GM12878 (cell line): ENCODE data around the gene KIAA1671.

Source experiments
- BRCA1 ChIP-seq: IDR thresholded peaks from 2 replicates; pipeline ENCODE4 v1.6.1; 2011; ENCODE audit warnings: low read depth, low read length, improper control_type of control experiment
- CBFB ChIP-seq: IDR thresholded peaks from 2 replicates; pipeline ENCODE4 v1.6.1; 2016; ENCODE audit warnings: antibody characterized with exemption, low read depth
- CHD4 ChIP-seq: fragments of 200-600 bp; sonication (generic); IDR thresholded peaks from 2 replicates; pipeline ENCODE4 v1.6.1; 2016; ENCODE audit warnings: mild to moderate bottlenecking
- EZH2 ChIP-seq: IDR thresholded peaks from 2 replicates; pipeline ENCODE4 v1.6.1; 2012; ENCODE audit warnings: low read depth, mild to moderate bottlenecking, control low read depth, inconsistent platforms, low read length, borderline replicate concordance; ENCODE audit not compliant: control insufficient read depth
- HDAC6 ChIP-seq: fragments of 200-600 bp; sonication (generic); IDR thresholded peaks from one replicate; pipeline ENCODE4 v1.8.0; 2017; ENCODE audit warnings: antibody characterized with exemption; ENCODE audit not compliant: unreplicated experiment
- NFYA ChIP-seq: IDR thresholded peaks from 2 replicates; pipeline ENCODE4 v1.6.1; 2011; ENCODE audit warnings: low read depth, mild to moderate bottlenecking, low read length, improper control_type of control experiment, borderline replicate concordance
- POLR2AphosphoS5 ChIP-seq: IDR thresholded peaks from 2 replicates; pipeline ENCODE4 v1.6.1; 2011; ENCODE audit warnings: mild to moderate bottlenecking, low read length, inconsistent platforms
- RFX5 ChIP-seq: IDR thresholded peaks from 2 replicates; pipeline ENCODE4 v1.6.1; 2011; ENCODE audit warnings: low read depth, low read length, improper control_type of control experiment
- SPI1 ChIP-seq: IDR thresholded peaks from 2 replicates; pipeline ENCODE4 v1.6.1; 2011; ENCODE audit warnings: low read depth, mild to moderate bottlenecking, low read length, moderate library complexity, borderline replicate concordance; ENCODE audit not compliant: insufficient read depth
- ZSCAN29 ChIP-seq: fragments of 450-650 bp; IDR thresholded peaks from 2 replicates; pipeline ENCODE4 v1.6.1; 2017; ENCODE audit warnings: mild to moderate bottlenecking, moderate library complexity
- TF ChIP-seq, protein P1 (sequence below), 3 experiments: IDR thresholded peaks in 2 of 3; conservative IDR thresholded peaks in 1 of 3; 2 replicates each; pipeline ENCODE4 v1.5.1; 2011; ENCODE audit warnings: low read depth in 3 of 3, low read length in 3 of 3, mild to moderate bottlenecking in 3 of 3, control low read depth in 2 of 3, moderate library complexity in 2 of 3, inconsistent platforms in 1 of 3, mixed read lengths in 1 of 3; ENCODE audit not compliant: control insufficient read depth in 2 of 3, insufficient read depth in 1 of 3; ENCODE audit errors: extremely low read depth in 1 of 3

DNA sequence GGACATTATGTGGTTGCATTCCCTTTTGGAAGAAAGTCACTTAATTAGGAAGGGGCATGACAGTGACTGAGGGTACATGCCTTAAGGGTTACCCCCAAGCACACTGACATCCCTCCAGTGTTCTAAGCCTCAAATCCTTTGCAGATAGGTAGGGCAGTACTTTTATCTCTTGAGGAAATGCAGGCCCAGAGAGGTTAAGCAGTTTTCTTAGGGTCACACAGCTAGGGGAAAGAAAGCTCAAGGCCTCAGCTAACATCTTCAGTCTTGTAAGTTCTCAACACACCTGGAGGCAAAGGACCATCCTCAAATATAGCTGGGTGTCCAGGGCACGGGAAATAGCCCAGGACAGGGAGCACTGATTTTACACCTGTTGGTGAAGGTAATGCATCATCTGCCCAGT lies 31.6 kb downstream of the KIAA1671 start:
- TF ChIP-seq RFX5 (no peak), NFYA (no peak), POLR2AphosphoS5 (no peak), BRCA1 (no peak), EZH2 (no peak), HDAC6 (no peak), CBFB (no peak), ZSCAN29 (no peak), SPI1 (no peak), CHD4 (no peak)
- TF ChIP-seq, protein P1, sequence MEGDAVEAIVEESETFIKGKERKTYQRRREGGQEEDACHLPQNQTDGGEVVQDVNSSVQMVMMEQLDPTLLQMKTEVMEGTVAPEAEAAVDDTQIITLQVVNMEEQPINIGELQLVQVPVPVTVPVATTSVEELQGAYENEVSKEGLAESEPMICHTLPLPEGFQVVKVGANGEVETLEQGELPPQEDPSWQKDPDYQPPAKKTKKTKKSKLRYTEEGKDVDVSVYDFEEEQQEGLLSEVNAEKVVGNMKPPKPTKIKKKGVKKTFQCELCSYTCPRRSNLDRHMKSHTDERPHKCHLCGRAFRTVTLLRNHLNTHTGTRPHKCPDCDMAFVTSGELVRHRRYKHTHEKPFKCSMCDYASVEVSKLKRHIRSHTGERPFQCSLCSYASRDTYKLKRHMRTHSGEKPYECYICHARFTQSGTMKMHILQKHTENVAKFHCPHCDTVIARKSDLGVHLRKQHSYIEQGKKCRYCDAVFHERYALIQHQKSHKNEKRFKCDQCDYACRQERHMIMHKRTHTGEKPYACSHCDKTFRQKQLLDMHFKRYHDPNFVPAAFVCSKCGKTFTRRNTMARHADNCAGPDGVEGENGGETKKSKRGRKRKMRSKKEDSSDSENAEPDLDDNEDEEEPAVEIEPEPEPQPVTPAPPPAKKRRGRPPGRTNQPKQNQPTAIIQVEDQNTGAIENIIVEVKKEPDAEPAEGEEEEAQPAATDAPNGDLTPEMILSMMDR (IDR thresholded peaks at IDR 0.05 in 2 of 3, conservative IDR thresholded peaks at IDR 0.05 in 1 of 3; ENCODE audit: control insufficient read depth in 2 of 3, extremely low read depth in 1 of 3, insufficient read depth in 1 of 3, low read depth in 3 of 3, low read length in 3 of 3): no peak
